Common myeloid progenitor, CD34-positive (primary cell): ENCODE measurements around the gene MASP1.

Source experiments
- CTCF ChIA-PET: fragments of 350-600 bp; sonication (Branson Sonifier 250); formaldehyde crosslinking; loops from one replicate; lab custom pipeline; 2021; ENCODE audit warnings: antibody characterized with exemption; lab: Charles Lee
- POLR2A ChIA-PET: fragments of 350-600 bp; sonication (Branson Sonifier 250); formaldehyde crosslinking; loops from one replicate; lab custom pipeline; 2021; ENCODE audit warnings: antibody characterized with exemption; lab: Charles Lee
- DNase-seq, 3 donors: peaks; one replicate each; pipeline versions ENCODE4 v3.0.0 to v3.0.0-alpha.2; 2013
- H3K27ac ChIP-seq, 2 experiments: 1 replicate in 1 of 2; 2 replicates in 1 of 2; pipeline ENCODE4 v1.7.0; 2013; ENCODE audit warnings: inconsistent platforms in 2 of 2, low read length in 2 of 2, mild to moderate bottlenecking in 2 of 2, low read depth in 1 of 2, moderate library complexity in 1 of 2; ENCODE audit not compliant: severe bottlenecking in 2 of 2, insufficient read depth in 1 of 2, poor library complexity in 1 of 2
- H3K27me3 ChIP-seq, 5 experiments: replicated peaks in 2 of 5; 1 replicate in 3 of 5; 2 replicates in 2 of 5; pipeline versions ENCODE4 v1.6.1 to v1.7.0; 2013; ENCODE audit warnings: low read length in 4 of 5, mild to moderate bottlenecking in 2 of 5, moderate library complexity in 2 of 5, inconsistent platforms in 1 of 5; ENCODE audit not compliant: insufficient read depth in 5 of 5, control insufficient read depth in 4 of 5
- H3K36me3 ChIP-seq, 4 experiments: 1 replicate in 2 of 4; 2 replicates in 2 of 4; pipeline versions ENCODE4 v1.6.1 to v1.7.0; 2013; ENCODE audit warnings: low read length in 3 of 4, control low read depth in 1 of 4, mild to moderate bottlenecking in 1 of 4; ENCODE audit not compliant: control insufficient read depth in 4 of 4, insufficient read depth in 4 of 4
- H3K4me1 ChIP-seq, 4 experiments: 1 replicate in 3 of 4; 2 replicates in 1 of 4; pipeline versions ENCODE4 v1.6.1 to v1.7.1; 2013; ENCODE audit warnings: low read length in 3 of 4, mild to moderate bottlenecking in 3 of 4, control low read depth in 1 of 4, inconsistent platforms in 1 of 4, moderate library complexity in 1 of 4; ENCODE audit not compliant: control insufficient read depth in 4 of 4, insufficient read depth in 4 of 4; ENCODE audit errors: control extremely low read depth in 1 of 4
- H3K4me3 ChIP-seq, 7 experiments: 1 replicate in 4 of 7; 2 replicates in 3 of 7; pipeline versions ENCODE4 v1.5.1 to v1.7.0; 2013; ENCODE audit warnings: mild to moderate bottlenecking in 7 of 7, low read length in 6 of 7, moderate library complexity in 6 of 7, inconsistent platforms in 2 of 7, low read depth in 2 of 7, control low read depth in 1 of 7; ENCODE audit not compliant: insufficient read depth in 4 of 7, control insufficient read depth in 1 of 7; ENCODE audit errors: extremely low read depth in 1 of 7
- H3K9me3 ChIP-seq, 5 experiments: 1 replicate in 4 of 5; 2 replicates in 1 of 5; pipeline versions ENCODE4 v1.6.1 to v1.7.1; 2013; ENCODE audit warnings: low read length in 4 of 5, mild to moderate bottlenecking in 2 of 5, inconsistent platforms in 1 of 5, low read depth in 1 of 5, moderate library complexity in 1 of 5; ENCODE audit not compliant: control insufficient read depth in 4 of 5, insufficient read depth in 2 of 5; ENCODE audit errors: control extremely low read depth in 1 of 5
- WGBS: methylation state at CpG from one replicate; pipeline ENCODE4 v1.1.5; 2013; ENCODE audit not compliant: insufficient coverage; 5-methylcytosine and 5-hydroxymethylcytosine counted together

MASP1 gene

DNA sequence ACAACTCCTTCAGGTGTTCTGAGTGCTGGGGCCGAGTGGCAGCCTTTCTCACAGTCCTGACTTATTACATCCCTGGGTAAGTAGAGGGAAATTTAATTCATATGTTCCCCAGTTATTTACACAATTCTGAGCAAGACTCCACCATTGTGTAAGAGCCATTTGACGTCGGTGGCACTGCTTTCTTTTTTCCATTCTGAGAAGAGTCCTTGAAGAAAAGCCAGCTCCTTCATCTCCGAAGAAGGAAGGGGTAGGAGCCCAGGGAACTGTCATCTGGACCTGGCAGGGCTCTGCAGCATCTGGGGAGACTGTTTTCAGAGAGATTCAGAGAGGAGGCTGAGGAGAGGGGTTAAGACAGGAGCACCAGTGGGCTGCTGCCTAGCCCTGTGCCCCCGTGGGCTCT is 22.6 kb upstream of the MASP1 start:
- Histone ChIP-seq H3K27me3 (peaks cover 4 to 21% (median 9%) of the 10 kb centered on the region in 5 experiments), H3K9me3 (peaks cover 0 to 2% (median 0%) of the 10 kb centered on the region in 5 experiments), H3K36me3 (no peaks in the 10 kb centered on the region), H3K4me3 (no peak overlapping the region), H3K27ac (no peak overlapping the region), H3K4me1 (peaks cover 0 to 4% (median 2%) of the 10 kb centered on the region in 4 experiments)
- POLR2A ChIA-PET: no interaction called here
- CTCF ChIA-PET: interaction anchor here (1.2 kb wide), 1 partner anchor 368 kb away, joined by 3 read pairs; no protein-coding TSS in a partner anchor
- 83% methylated on average over 3 of the region's 5 CpGs for WGBS
- DNase-seq: no peak

DNA sequence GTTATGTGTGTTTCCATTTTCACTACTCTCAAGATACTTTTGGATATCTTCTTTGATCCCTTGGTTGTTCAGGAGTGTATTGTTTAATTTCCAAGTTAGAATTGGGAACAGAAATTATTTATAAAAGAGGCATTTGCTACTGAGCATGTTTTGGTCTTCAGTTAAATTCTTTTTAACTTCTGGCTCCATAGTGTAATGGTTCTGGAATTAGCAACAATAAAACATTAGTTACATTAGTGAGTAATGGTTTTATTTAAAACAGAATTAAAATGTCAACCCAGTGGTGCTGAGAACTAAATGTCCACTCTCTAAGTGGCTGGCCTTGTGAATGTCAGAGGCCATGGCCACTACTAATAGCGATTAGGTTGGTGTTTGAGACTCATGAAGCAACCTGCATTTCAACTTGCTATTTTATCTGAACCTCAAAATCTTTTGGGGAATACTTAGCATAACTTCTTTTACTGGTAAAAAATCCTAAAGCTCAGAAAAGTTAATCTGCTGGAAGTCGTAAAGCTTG is 19.5 kb upstream of the MASP1 start:
- CTCF ChIA-PET: no interaction called here
- POLR2A ChIA-PET: no interaction called here

DNA sequence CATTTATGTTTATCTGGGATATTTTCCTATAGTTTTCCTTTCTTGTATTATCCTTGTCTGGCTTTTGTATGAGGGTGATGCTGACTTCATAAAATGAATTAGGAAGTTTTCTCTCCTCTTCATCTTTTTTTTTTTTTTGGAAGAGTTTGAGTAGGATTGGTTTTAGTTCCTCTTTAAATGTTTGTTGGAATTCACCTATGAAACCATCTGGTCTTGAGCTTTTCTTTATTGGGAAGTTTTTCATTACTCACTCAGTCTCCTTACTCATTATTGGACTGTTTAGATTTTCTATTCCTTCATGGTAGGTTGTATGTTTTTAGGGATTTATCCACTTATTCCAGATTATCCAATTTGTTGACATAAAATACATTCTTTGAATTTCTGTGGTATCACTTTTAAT is 18.7 kb upstream of the MASP1 start:
- peaks cover 0 to 2% (median 0%) of the 10 kb centered on the region in 5 experiments for H3K9me3 ChIP-seq
- peaks cover 1 to 15% (median 4%) of the 10 kb centered on the region in 5 experiments for H3K27me3 ChIP-seq
- POLR2A ChIA-PET: no interaction called here
- no peaks in the 10 kb centered on the region for H3K4me1 ChIP-seq
- no peak overlapping the region for H3K27ac ChIP-seq
- CTCF ChIA-PET: interaction anchor here (1.3 to 1.6 kb wide), 2 partner anchors 9 to 369 kb away, joined by 3 to 11 read pairs; no protein-coding TSS in a partner anchor
- H3K4me3 ChIP-seq: no peak overlapping the region
- no peak for DNase-seq
- no peaks in the 10 kb centered on the region for H3K36me3 ChIP-seq

More for the DNA sequence above, 19.5 kb upstream of the MASP1 start:
- peaks cover 0 to 2% (median 0%) of the 10 kb centered on the region in 5 experiments for H3K9me3 ChIP-seq
- no peaks in the 10 kb centered on the region for H3K4me1 ChIP-seq
- no peak for DNase-seq
- H3K27ac ChIP-seq: no peak overlapping the region
- H3K4me3 ChIP-seq: no peak overlapping the region
- H3K27me3 ChIP-seq: peaks cover 3 to 17% (median 4%) of the 10 kb centered on the region in 5 experiments
- WGBS: 100% methylated on average over 2 of the region's 2 CpGs
- H3K36me3 ChIP-seq: no peaks in the 10 kb centered on the region

DNA sequence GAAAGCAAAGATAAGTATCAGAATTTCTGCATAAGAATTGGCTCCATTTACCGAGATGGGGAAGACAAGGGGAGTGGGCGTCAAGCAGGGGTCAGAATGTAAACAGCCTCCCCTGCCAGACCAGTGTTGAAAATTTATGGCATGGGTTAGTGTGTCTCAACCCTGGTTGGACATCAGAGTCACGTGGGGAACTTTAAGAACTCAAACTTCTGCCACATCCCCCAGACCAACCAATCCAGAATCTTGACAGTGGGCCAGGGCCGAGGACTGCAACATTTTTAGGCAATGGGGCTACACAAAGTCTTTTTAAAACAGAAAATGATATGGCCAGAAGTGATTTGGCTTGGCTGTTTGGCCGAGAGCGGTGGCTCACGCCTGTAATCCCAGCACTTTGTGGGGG is 14.3 kb upstream of the MASP1 start:
- peaks cover 0 to 2% (median 0%) of the 10 kb centered on the region in 5 experiments for H3K9me3 ChIP-seq
- no peak for DNase-seq
- ChIA-PET CTCF (interaction anchor here (0.7 to 1.3 kb wide), 3 partner anchors 15 to 414 kb away, joined by 3 to 6 read pairs (median 3); no protein-coding TSS in a partner anchor), POLR2A (no interaction called here)
- H3K4me3 ChIP-seq: no peak overlapping the region
- WGBS: 100% methylated on average over 6 of the region's 7 CpGs
- no peaks in the 10 kb centered on the region for H3K36me3 ChIP-seq
- H3K4me1 ChIP-seq: no peaks in the 10 kb centered on the region
- H3K27me3 ChIP-seq: peaks cover 0 to 2% (median 0%) of the 10 kb centered on the region in 5 experiments
- H3K27ac ChIP-seq: no peak overlapping the region

DNA sequence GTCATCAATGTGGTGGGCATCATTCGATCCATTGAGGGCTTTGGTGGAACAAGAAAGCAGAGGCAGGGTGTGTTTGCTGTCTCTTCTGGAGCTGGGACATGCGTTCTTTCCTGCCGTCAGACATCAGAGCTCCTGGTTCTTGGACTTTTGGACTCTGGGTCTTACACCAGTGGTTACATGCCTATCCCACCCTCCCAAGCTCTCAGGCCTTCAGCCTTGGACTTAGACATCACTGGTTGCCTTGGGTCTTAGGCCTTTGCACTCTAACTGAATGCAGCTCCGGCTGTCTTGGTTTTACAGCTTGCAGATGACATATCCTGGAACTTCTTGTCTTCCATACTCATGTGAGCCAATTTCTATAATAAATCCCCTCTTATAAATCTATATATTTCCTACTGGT is 8.1 kb upstream of the MASP1 start:
- peaks cover 0 to 2% (median 0%) of the 10 kb centered on the region in 5 experiments for H3K9me3 ChIP-seq
- CTCF ChIA-PET: no interaction called here
- POLR2A ChIA-PET: no interaction called here

DNA sequence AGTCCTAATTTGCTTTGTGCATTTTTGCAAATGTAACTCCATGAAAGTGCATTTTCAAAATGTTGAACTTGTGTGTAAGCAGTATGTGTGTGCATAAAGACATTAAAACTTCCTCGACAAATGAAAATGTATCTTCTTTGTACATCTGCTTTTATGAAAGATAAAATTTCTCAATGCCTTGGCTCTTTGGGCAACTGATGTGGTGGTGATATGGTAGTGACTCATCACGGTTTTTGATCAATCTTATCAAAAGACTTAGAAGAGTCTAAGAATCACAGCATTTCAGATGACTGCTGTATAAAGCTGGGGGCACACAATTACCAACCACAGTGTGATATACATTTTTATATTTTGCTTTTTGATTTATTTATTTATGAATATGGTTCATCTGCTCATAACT is 5.4 kb upstream of the MASP1 start:
- no peak for DNase-seq
- CTCF ChIA-PET: interaction anchor here (1.0 kb wide), 1 partner anchor 78 kb away, joined by 5 read pairs; no protein-coding TSS in a partner anchor
- peaks cover 0 to 2% (median 0%) of the 10 kb centered on the region in 5 experiments for H3K9me3 ChIP-seq
- peaks cover 0 to 1% (median 0%) of the 10 kb centered on the region in 4 experiments for H3K4me1 ChIP-seq
- H3K36me3 ChIP-seq: no peaks in the 10 kb centered on the region
- no CpG with 5 or more reads among the region's 2 CpGs for WGBS
- no peak overlapping the region for H3K27ac ChIP-seq
- peaks cover 0 to 6% (median 0%) of the 10 kb centered on the region in 5 experiments for H3K27me3 ChIP-seq
- H3K4me3 ChIP-seq: no peak overlapping the region
- POLR2A ChIA-PET: no interaction called here

More for the DNA sequence above, 8.1 kb upstream of the MASP1 start:
- Histone ChIP-seq H3K4me3 (no peak overlapping the region), H3K27me3 (peaks cover 0 to 2% (median 0%) of the 10 kb centered on the region in 5 experiments), H3K4me1 (no peaks in the 10 kb centered on the region), H3K36me3 (no peaks in the 10 kb centered on the region), H3K27ac (no peak overlapping the region)
- no peak for DNase-seq
- WGBS: 94% methylated on average over 4 of the region's 4 CpGs

DNA sequence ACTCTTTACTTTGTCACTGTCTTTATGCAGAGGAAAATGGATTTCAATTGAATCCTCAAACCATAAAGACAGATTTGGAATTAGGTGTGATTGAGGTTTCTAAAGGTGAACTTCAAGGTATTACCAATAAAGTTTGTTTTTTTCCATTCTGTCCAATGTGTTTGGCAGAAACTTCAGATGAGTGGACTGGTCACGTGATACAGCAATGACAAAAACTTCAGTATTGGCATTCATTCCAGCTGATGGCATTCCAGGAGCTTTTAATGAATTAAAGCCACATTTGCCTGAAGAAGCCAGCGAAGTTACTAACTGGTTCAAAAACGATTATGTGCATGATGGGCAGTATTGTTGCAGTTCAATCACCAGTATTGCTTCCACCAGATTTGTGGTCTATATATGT is 4.5 kb upstream of the MASP1 start:
- 94% methylated on average over 3 of the region's 3 CpGs for WGBS
- peaks cover 0 to 7% (median 5%) of the 10 kb centered on the region in 5 experiments for H3K27me3 ChIP-seq
- ChIA-PET CTCF (interaction anchor here (1.0 kb wide), 1 partner anchor 77 kb away, joined by 5 read pairs; no protein-coding TSS in a partner anchor), POLR2A (no interaction called here)
- peaks cover 0 to 2% (median 0%) of the 10 kb centered on the region in 5 experiments for H3K9me3 ChIP-seq
- H3K4me1 ChIP-seq: peaks cover 0 to 3% (median 0%) of the 10 kb centered on the region in 4 experiments
- H3K27ac ChIP-seq: no peak overlapping the region
- H3K4me3 ChIP-seq: no peak overlapping the region
- no peak for DNase-seq
- no peaks in the 10 kb centered on the region for H3K36me3 ChIP-seq
